HG02870 (cell line): Measurements from ENCODE around the gene UBE2O.
A peak's percentile ranks its signal among the peaks of the same experiment; 100 is the strongest.

Experiments used
- ATAC-seq: cut with Tn5 transposase; IDR thresholded peaks from one replicate; pipeline ENCODE4 v1.9.1; 2021; ENCODE audit warnings: mild to moderate bottlenecking, moderate library complexity; ENCODE audit not compliant: unreplicated experiment

UBE2O gene

DNA sequence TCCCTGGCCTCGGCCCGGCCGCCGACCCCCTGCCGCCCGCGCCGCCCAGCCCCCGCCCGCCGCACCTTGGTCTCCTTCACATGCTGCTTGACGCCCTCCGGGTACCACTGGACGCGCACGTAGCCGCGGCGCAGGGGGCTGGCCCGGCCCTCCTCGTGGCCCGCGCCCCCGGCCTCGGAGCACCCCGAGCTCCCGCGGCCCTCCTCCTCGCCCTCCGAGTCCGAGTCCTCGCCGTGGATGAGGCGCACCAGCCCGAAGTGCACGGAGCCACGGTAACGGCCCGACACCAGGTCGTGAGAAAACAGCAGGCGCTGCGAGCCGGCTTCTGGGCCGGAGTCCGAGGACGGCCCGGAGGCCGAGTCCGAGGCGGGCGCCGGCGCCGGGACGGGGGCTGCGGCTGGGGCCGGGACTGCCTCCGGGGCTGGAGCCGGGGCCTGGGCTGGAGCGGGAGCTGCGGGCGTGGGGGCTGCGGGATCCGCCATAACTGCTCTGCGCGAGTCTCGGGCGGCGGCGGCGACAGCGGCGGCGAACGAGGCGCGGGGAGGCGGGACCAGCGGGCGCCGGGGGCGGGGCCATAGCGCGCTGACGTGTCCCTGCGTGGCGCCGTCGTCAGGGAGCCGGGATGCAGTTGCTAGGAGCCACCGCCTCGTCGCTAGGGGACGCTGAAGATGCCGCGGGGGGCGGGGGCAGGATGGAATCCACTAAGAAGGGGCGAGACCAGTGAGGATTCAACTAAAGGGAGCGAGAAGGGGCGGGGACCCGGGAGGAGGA is at the start of gene UBE2O:
Gene UBE2O (minus strand): TSS at position 493 of the 771 bp plus-strand sequence. CDS start 11 bp downstream, at position 482.
- ATAC-seq: peak; percentile 79

GRCh38 chr17:76501827-76502307 is 48.9 kb upstream of the UBE2O start:
- no peak for ATAC-seq

- peak; percentile 54 for ATAC-seq
Measured at GRCh38 chr17:76501018-76501826, 48.3 kb upstream of the UBE2O start, which contains the start of gene RHBDF2. TSS of gene RHBDF2 (minus strand) at chr17:76501423. CDS start at chr17:76481524, 19,899 bp downstream.

GRCh38 chr17:76500747-76501017 is 47.7 kb upstream of the UBE2O start:
- no peak for ATAC-seq

- ATAC-seq: no peak
Measured at GRCh38 chr17:76500074-76500746, 47.3 kb upstream of the UBE2O start.

DNA sequence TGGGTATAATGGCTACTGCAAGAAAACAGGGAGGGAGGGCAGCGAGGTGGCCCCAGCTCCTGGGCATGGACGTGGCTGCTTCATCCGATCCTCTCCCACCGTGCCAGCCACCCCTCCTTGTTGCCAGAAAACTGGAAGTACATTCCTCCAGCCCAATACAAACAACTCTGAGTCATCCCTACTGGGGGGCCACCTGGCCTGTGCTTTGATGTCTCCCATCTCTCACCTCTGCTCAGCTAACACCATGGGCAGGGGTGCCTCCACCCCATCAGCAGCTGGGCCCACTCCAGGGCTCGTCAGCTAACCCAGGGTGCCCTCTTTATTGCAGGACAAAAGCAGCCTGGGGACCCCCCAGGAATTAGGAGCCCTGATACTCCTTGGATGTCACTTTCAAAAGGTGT is 46.3 kb upstream of the UBE2O start:
- ATAC-seq: no peak

GRCh38 chr17:76498876-76499251 is 45.9 kb upstream of the UBE2O start:
- no peak for ATAC-seq

DNA sequence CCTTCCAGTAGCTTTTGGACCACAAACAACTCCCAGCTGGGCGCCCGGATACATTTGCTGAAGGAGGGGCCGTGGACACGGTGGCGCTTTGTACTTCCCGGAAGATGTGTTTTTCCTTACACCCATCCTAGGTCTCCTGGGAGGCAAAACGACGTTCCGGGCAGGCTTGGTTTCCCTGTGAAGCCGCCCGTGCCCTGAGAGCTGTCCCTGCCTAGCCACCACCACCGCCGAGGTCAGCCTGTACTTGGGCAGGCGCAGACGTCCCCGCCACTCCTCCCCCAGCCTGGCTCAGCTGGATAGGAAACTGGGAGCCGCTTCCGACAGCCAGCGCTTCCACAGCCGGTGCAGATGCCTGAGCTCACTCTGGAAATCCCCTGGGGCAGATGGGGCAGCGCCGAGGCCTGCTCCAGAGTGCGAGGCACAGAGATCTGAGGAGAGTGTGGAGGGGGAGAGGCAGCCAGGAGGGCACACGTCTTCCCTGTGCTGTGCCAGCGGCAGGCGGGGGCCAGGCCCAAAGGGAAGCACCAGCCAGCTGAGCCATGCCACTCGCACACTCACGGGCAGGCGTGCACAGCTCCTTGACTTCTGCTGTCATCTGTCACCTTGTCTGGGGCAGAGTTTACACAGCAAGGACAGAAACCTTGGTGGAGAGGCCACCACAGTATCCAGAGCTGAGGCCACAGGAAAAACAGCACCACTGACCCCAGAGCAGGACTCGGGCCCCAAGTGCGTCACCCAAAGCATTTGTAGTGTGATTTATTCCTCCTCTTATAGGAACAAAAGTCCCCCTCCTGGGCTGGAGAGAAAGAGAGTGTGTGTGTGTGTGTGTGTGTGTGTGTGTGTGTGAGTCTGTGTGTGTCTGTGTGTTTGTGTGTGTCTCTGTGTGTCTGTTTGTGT is 45.3 kb upstream of the UBE2O start:
- no peak for ATAC-seq

DNA sequence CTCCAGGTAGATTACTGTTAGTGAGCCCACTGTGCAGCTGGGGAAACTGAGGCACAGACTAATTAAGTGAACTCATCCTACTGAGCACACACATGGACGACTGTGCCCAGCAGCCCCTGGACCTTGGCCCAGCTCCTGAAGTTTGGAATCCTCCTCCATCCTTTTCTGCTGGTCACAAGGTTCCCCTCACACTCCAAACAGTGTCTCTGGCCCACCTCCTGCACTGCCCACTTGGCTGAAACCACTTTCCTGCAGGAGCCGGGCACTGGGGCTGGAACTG is 44.7 kb upstream of the UBE2O start:
- ATAC-seq: no peak

GRCh38 chr17:76496464-76496863 is 43.5 kb upstream of the UBE2O start:
- ATAC-seq: no peak

GRCh38 chr17:76495663-76496400 is 42.9 kb upstream of the UBE2O start:
- no peak for ATAC-seq

DNA sequence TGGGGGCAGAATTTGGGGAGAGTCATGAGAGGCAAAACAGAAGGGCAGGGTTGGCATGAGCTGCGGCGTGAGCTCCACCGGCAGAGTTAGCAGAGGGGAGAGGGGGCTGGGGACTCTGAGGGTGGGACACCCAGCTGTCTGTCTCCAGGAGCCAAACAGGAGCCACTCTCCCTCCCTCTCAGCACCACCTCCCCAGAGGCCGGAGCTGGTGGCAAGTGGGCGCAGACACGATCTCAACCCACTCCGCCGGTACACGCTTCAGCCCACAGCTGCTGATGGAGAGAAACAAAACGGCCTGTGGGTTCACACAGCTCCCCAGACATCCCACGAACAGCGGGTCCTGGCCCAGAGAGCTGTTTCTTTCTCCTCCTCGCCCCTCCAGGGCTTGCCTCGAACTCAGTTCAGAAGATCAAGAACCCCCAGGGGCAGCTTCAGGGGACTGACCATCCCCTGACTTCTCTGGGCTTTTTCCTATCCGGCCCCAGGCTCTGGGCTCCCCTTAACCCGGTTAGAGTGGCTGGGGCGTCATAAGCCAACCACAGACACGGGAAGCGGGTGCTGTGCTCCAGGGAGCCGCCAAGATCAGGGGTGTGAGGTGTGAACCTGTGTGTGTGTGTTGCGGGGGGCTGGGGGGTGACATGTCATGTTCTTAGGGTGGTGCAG is 40.7 kb upstream of the UBE2O start:
- ATAC-seq: no peak

- peak; percentile 26 for ATAC-seq
Measured at GRCh38 chr17:76492989-76493501, 40.1 kb upstream of the UBE2O start.

- ATAC-seq: peak; percentile 38
Measured at GRCh38 chr17:76492123-76492988, 39.4 kb upstream of the UBE2O start.

DNA sequence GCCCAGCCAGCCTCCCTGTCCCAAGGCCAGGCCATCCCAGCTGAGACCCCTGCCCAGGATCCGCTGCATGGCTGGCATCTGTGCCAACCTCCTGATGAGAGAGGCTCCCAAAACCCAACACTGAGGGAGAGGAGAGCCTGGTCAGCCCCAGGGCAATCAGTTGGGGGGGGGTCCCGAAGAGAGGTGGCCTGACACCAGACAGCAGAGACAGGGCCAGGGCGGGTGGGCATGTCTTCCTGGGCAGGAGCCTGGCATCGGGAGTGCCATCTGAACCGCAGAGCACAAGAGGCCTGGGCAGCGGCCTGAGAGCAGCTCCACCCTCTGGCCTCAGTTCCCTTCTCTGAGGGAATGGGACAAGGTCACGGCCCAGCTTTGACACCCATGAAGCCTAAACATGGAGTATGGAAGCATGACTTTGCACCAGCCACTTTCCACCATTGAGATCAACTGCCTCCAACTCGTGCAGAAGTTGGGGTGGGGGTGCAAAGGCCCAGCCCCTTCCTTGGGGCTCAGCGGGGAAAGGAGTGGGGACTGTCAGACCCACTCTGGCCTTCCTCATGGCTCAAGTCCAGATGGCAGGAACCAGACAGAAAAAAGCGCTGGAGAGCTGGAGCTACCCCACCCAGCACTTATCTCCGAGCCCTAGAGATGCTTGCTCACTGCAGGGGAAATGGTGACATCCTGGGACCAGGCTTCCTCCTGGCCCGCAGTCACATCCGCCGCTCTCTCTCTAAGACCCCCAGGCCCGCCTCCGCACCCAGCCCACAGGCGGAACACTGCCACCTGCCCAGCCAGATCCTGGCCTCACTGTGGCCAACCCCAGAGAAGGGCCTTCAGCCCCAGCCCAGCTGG is 38.5 kb upstream of the UBE2O start:
- ATAC-seq: no peak

GRCh38 chr17:76490112-76490710 is 37.3 kb upstream of the UBE2O start:
- ATAC-seq: no peak
